Measurements from ENCODE around the gene GLIS1. TPM values are rescaled to one million over a fixed set of nuclear protein-coding genes. Genes with fewer than 3 reads are reported as not detected.

GLIS1 gene
- total RNA-seq, 1 experiment from 2014 or later, result 0.28 TPM

DNA sequence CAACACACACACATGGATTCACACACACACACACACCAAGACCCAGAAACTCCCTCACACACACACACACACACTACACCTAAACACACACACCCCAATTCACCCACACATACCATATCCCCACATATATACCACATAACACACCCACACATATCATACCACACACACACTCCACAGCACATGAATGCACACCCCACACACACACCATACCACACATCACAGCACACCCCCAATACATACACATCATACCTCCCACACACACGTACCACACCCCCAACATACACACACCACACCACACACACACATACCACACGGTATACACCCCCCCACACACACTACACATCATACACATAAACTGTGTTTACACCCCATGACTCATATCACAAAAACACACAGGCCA lies 199.7 kb downstream of the GLIS1 start:
- H2AFZ ChIP-seq (ENCODE audit: low read length), result no peak overlapping the region
- Mint-ChIP-seq H3K4me1 (peaks cover 7 to 21% of the 10 kb centered on the region in 2 experiments), H3K4me3 (no peak overlapping the region), H3K27ac (no peak overlapping the region; a peak in 2 of 7 replicates), H3K27me3 (ENCODE audit: low read depth) (peaks cover 16% of the 10 kb centered on the region), H3K9me3 (no peaks in the 10 kb centered on the region), H3K36me3 (ENCODE audit: insufficient read depth in 1 of 3, low read depth in 3 of 3) (no peaks in the 10 kb centered on the region)
- H4K5ac ChIP-seq (ENCODE audit: insufficient read length, low read depth, low read length), result no peak overlapping the region
- no peak overlapping the region for H3K14ac ChIP-seq (ENCODE audit: insufficient read depth, low read length)
- no peak overlapping the region for H3K9ac ChIP-seq (ENCODE audit: extremely low read depth, insufficient read length, low read length)
- 100% methylated on average over 2 of the region's 2 CpGs for WGBS (ENCODE audit: extremely low coverage, insufficient read length, low lambda C conversion rate)
- H4K91ac ChIP-seq (ENCODE audit: insufficient read length, low read depth, low read length), result no peak overlapping the region
- H3T11ph ChIP-seq (ENCODE audit: low read length), result no peak overlapping the region
- no peak overlapping the region for H2BK15ac ChIP-seq (ENCODE audit: low read depth, low read length)
- H3K4me1 ChIP-seq (ENCODE audit: insufficient read depth, low read length), result no peaks in the 10 kb centered on the region
- H3K27ac ChIP-seq (ENCODE audit: insufficient read length, low read depth, low read length), result no peak overlapping the region
- H3K18ac ChIP-seq (ENCODE audit: insufficient read length, low read depth, low read length), result no peak overlapping the region
- no peak overlapping the region for H3K23ac ChIP-seq (ENCODE audit: insufficient read length, low read depth, low read length)
- no peak overlapping the region for H3K56ac ChIP-seq (ENCODE audit: insufficient read length, low read depth, low read length)
- no peaks in the 10 kb centered on the region for H3K23me2 ChIP-seq (ENCODE audit: insufficient read length, low read depth, low read length, poor library complexity, severe bottlenecking)
- H3K4me2 ChIP-seq (ENCODE audit: insufficient read depth, insufficient read length, low read length), result no peak overlapping the region
- no peak overlapping the region for H2BK20ac ChIP-seq (ENCODE audit: low read depth, low read length, poor library complexity, severe bottlenecking)
- no peaks in the 10 kb centered on the region for H3K79me2 ChIP-seq (ENCODE audit: insufficient read depth, low read length)
- H2BK12ac ChIP-seq (ENCODE audit: insufficient read length, low read depth, low read length), result no peak overlapping the region
- H4K20me1 ChIP-seq (ENCODE audit: control insufficient read depth, insufficient read depth, insufficient read length), result no peaks in the 10 kb centered on the region
- H3K9me3 ChIP-seq (ENCODE audit: control insufficient read depth, low read depth, low read length), result no peaks in the 10 kb centered on the region
- TF ChIP-seq CTCF (conservative IDR thresholded peaks at IDR 0.05), result no peak
- H4K8ac ChIP-seq (replicated peaks; ENCODE audit: insufficient read length, low read depth, low read length), result no peak overlapping the region
- H2AK5ac ChIP-seq (ENCODE audit: insufficient read length, low read length), result no peak overlapping the region
- H3K4ac ChIP-seq (ENCODE audit: low read depth, low read length), result no peak overlapping the region
- H2BK5ac ChIP-seq (ENCODE audit: insufficient read length, low read length), result no peak overlapping the region
- H2BK120ac ChIP-seq (ENCODE audit: low read depth, low read length, poor library complexity, severe bottlenecking), result no peak overlapping the region
- no peak for DNase-seq
- H3K27me3 ChIP-seq (ENCODE audit: insufficient read depth, low read length), result no peaks in the 10 kb centered on the region
- H3K79me1 ChIP-seq (ENCODE audit: insufficient read depth, low read depth, low read length, poor library complexity, severe bottlenecking), result no peaks in the 10 kb centered on the region
